Measurements from ENCODE around the gene SULT1C2.

- TF ChIP-seq CEBPB (IDR thresholded peaks at IDR 0.05) (no peak), CREB1 (IDR thresholded peaks at IDR 0.05; ENCODE audit: low read depth) (no peak), USF1 (IDR thresholded peaks at IDR 0.05) (no peak), MAX (IDR thresholded peaks at IDR 0.05) (no peak), FOXM1 (IDR thresholded peaks at IDR 0.05; ENCODE audit: borderline replicate concordance, low read depth) (no peak), EP300 (IDR thresholded peaks at IDR 0.05; ENCODE audit: borderline replicate concordance) (no peak), TAF1 (IDR thresholded peaks at IDR 0.05; ENCODE audit: low read depth) (no peak)
These were observed 17.8 kb upstream of the SULT1C2 start for GRCh38 chr2:108270768-108271506.
